ENCODE results near the gene RPS21. TPM values are rescaled to one million over a fixed set of nuclear protein-coding genes. Genes with fewer than 3 reads are reported as not detected.

The RPS21 gene
- polyA plus RNA-seq, 1 of the 3 experiments (the other 2 are of a cell fraction): 16,625 TPM

- TF ChIP-seq RCOR1 (IDR thresholded peaks at IDR 0.05; ENCODE audit: low read length): no peak
- no peak for TF ChIP-seq RFX5 (IDR thresholded peaks at IDR 0.05; ENCODE audit: low read length)
- TF ChIP-seq TEAD4 (IDR thresholded peaks at IDR 0.05; ENCODE audit: borderline replicate concordance, insufficient read depth): no peak
- TF ChIP-seq IRF3 (IDR thresholded peaks at IDR 0.05; ENCODE audit: low read depth, low read length): no peak
- TF ChIP-seq MAX (IDR thresholded peaks at IDR 0.05; ENCODE audit: low read depth): no peak
- TF ChIP-seq YY1 (IDR thresholded peaks at IDR 0.05; ENCODE audit: low read depth): no peak
- TF ChIP-seq ELF1 (IDR thresholded peaks at IDR 0.05): no peak
- no peak for TF ChIP-seq POLR2AphosphoS5 (IDR thresholded peaks at IDR 0.05; ENCODE audit: low read depth, low read length)
- TF ChIP-seq JUND (IDR thresholded peaks at IDR 0.05): no peak
- TF ChIP-seq FOSL2 (IDR thresholded peaks at IDR 0.05; ENCODE audit: borderline replicate concordance, low read depth): no peak
- no peak for TF ChIP-seq GATA2 (CRISPR knock-in tag; IDR thresholded peaks at IDR 0.05)
- TF ChIP-seq NFIC (IDR thresholded peaks at IDR 0.05; ENCODE audit: borderline replicate concordance): no peak
- no peak for TF ChIP-seq USF1 (IDR thresholded peaks at IDR 0.05; ENCODE audit: borderline replicate concordance, low read depth)
- TF ChIP-seq CHD2 (IDR thresholded peaks at IDR 0.05; ENCODE audit: low read length, partially characterized antibody): no peak
- TF ChIP-seq CTCF (IDR thresholded peaks at IDR 0.05): no peak
- no peak for TF ChIP-seq ZBTB33 (IDR thresholded peaks at IDR 0.05; ENCODE audit: borderline replicate concordance, low read depth)
- Histone ChIP-seq H3K79me2 (ENCODE audit: insufficient read depth) (peaks cover 11% of the 10 kb centered on the region; the same call in 1 of the 2 replicates), H3K4me3 (ENCODE audit: low read depth in 2 of 2, low read length in 1 of 2) (no peak overlapping the region), H2AFZ (ENCODE audit: low read depth) (no peak overlapping the region), H3K9me3 (no peaks in the 10 kb centered on the region), H3K9ac (no peak overlapping the region), H3K36me3 (replicated peaks in 1 of 2; ENCODE audit: control insufficient read depth in 1 of 2, insufficient read depth in 2 of 2, low read length in 1 of 2) (peaks cover 0 to 13% of the 10 kb centered on the region in 2 experiments), H3K4me2 (no peak overlapping the region), H3K4me1 (ENCODE audit: control insufficient read depth in 1 of 2, insufficient read depth in 2 of 2, low read depth in 1 of 2, low read length in 1 of 2) (peaks cover 29 to 72% of the 10 kb centered on the region in 2 experiments; a peak in 3 of 4 replicates), H3K27me3 (ENCODE audit: insufficient read depth) (no peaks in the 10 kb centered on the region), H3K27ac (ENCODE audit: low read depth in 2 of 2, low read length in 1 of 2) (peak overlapping the region in 1 of 2 experiments; percentile 92; a peak in 1 of 4 replicates), H3F3A (replicated peaks; ENCODE audit: insufficient read depth) (peaks cover 3% of the 10 kb centered on the region), H4K20me1 (ENCODE audit: insufficient read depth) (peaks cover 14% of the 10 kb centered on the region; the same call in 1 of the 2 replicates), H3K9me2 (no peaks in the 10 kb centered on the region)
- 71% methylated on average over 7 of the region's 14 CpGs for WGBS (ENCODE audit: low lambda C conversion rate)
- DNase-seq: peak; percentile 59
- ChIA-PET CTCF (interaction anchor here (0.9 to 5.5 kb wide), 3 partner anchors 13 to 29 kb away, joined by 3 to 43 read pairs (median 22); partner anchors contain the start of gene LAMA5), POLR2A (no interaction called here)
Observed at GRCh38 chr20:62354031-62354808, 32.7 kb upstream of the RPS21 start.
